Immature natural killer cell (primary cell): ENCODE results near the gene ELP1. TPM values are rescaled to one million over a fixed set of nuclear protein-coding genes. Genes with fewer than 3 reads are reported as not detected.
A peak's percentile ranks its signal among the peaks of the same experiment; 100 is the strongest.
"Not testable (repeated sequence)": the region's sequence is repeated elsewhere in the genome, so short reads cannot be mapped to it uniquely, and the experiment has no call there.

Experiments
- DNase-seq, 3 donors: peaks; one replicate each; pipeline ENCODE4 v3.0.0; 2022; ENCODE audit warnings: mixed read lengths in 1 of 3
- H3K27ac Mint-ChIP-seq, 6 donors: one replicate each; pipeline ENCODE4 v1.8.0; 2020; ENCODE audit warnings: mixed read lengths in 6 of 6, mild to moderate bottlenecking in 5 of 6, inconsistent platforms in 4 of 6, moderate library complexity in 3 of 6
- H3K27me3 Mint-ChIP-seq, 3 donors: one replicate each; pipeline ENCODE4 v1.8.0; 2020 to 2021; ENCODE audit warnings: low read depth in 3 of 3, mild to moderate bottlenecking in 3 of 3, mixed read lengths in 3 of 3, moderate library complexity in 3 of 3, inconsistent platforms in 1 of 3
- H3K36me3 Mint-ChIP-seq, 3 donors: one replicate each; pipeline ENCODE4 v1.8.0; 2020; ENCODE audit warnings: mixed read lengths in 3 of 3, inconsistent platforms in 2 of 3, mild to moderate bottlenecking in 2 of 3
- H3K4me1 Mint-ChIP-seq, 2 donors: one replicate each; pipeline ENCODE4 v1.8.0; 2020; ENCODE audit warnings: inconsistent platforms in 2 of 2, mild to moderate bottlenecking in 2 of 2, mixed read lengths in 2 of 2, moderate library complexity in 1 of 2
- H3K4me3 Mint-ChIP-seq, 5 donors: one replicate each; pipeline ENCODE4 v1.8.0; 2020; ENCODE audit warnings: mild to moderate bottlenecking in 5 of 5, mixed read lengths in 5 of 5, inconsistent platforms in 3 of 5, moderate library complexity in 3 of 5
- H3K9me3 Mint-ChIP-seq, 6 donors: one replicate each; pipeline ENCODE4 v1.8.0; 2020; ENCODE audit warnings: mild to moderate bottlenecking in 6 of 6, mixed read lengths in 6 of 6, inconsistent platforms in 4 of 6, moderate library complexity in 3 of 6
- polyA plus RNA-seq, 3 donors: library from polyadenylated mRNA; unstranded; fragments of 300-500 nt; fragmentation: Illumina TruSeq; gene quantifications; one replicate each; pipeline ENCODE4 v1.2.3, GENCODE V29; 2021

Gene ELP1
- polyA plus RNA-seq, 3 donors from 2014 or later = 9.2 to 18.8 (median 17.3) TPM

DNA sequence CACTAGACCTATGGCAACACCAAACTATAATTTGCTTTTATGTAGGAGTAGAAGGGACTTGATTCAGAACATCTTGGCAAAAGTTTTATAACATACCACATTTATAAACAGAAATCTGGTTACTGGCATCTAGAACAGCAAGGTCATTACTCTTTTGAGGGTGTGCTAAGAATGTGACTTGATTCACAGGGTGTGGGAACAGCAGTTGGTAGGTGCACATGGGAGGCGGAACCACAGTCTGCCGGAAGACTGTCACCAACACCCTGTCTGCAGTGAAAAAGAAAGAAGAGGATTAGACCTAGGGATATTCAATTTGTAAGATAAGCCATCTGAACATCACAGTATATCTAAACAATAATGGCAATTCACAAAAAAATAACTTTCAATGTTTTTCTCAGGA lies 23.0 kb downstream of the ELP1 start:
- DNase-seq = no peak
- Mint-ChIP-seq H3K36me3 (peaks cover 31 to 66% (median 39%) of the 10 kb centered on the region in 3 donors), H3K27ac (peak overlapping the region; percentile 43 to 92 (median 72)), H3K9me3 (no peaks in the 10 kb centered on the region), H3K4me3 (peak overlapping the region in 3 of 5 donors; percentile 8 to 55 (median 25)), H3K27me3 (peaks cover 0 to 2% (median 1%) of the 10 kb centered on the region in 3 donors), H3K4me1 (peaks cover 21 to 24% of the 10 kb centered on the region in 2 donors)

DNA sequence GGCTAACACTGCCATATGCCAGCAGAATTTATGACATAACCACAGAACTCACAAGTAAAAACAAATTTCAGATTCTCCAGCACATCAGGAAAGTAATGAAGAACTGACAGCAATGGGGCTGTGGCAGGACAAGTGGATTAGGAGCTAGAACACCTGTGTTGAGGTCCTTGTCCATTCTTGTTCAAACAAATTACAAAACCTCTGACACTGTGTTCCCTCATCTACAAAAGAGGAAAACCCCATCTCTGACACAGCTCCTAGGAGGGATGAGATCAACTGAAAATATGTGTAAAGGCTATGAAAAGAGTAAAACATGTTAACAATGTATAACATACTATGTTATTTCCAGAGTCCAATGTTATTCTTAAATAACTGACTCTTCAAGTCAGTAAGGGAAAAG lies 23.5 kb downstream of the ELP1 start:
- DNase-seq = no peak
- peaks cover 0 to 2% (median 1%) of the 10 kb centered on the region in 3 donors for H3K27me3 Mint-ChIP-seq
- peaks cover 21 to 24% of the 10 kb centered on the region in 2 donors for H3K4me1 Mint-ChIP-seq
- no peak overlapping the region for H3K4me3 Mint-ChIP-seq
- peaks cover 30 to 64% (median 39%) of the 10 kb centered on the region in 3 donors for H3K36me3 Mint-ChIP-seq
- H3K27ac Mint-ChIP-seq = peak overlapping the region in 4 of 6 donors; percentile 19 to 92 (median 55)
- no peaks in the 10 kb centered on the region for H3K9me3 Mint-ChIP-seq

DNA sequence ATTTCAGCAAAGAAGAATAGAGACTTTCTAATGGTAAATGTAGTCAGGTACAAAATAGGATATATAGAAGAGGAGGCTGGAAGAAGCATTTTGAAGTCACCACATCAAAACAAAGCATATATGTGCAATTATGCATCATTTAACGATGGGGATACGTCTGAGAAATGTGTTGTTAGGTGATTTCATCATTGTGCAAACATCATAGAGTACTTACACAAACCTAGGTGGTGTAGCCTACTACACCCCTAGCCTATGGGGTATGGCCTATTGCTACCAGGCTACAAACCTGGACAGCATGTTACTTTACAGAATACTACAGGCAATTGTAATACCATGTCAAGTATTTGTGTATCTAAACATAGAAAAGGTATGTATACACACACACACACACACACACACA lies 28.4 kb downstream of the ELP1 start:
- Mint-ChIP-seq H3K27ac (no peak overlapping the region), H3K4me3 (no peak overlapping the region), H3K4me1 (peaks cover 1 to 3% of the 10 kb centered on the region in 2 donors), H3K9me3 (no peaks in the 10 kb centered on the region), H3K36me3 (peaks cover 45 to 69% (median 45%) of the 10 kb centered on the region in 3 donors), H3K27me3 (peaks cover 0 to 2% (median 0%) of the 10 kb centered on the region in 3 donors)
- DNase-seq = no peak

DNA sequence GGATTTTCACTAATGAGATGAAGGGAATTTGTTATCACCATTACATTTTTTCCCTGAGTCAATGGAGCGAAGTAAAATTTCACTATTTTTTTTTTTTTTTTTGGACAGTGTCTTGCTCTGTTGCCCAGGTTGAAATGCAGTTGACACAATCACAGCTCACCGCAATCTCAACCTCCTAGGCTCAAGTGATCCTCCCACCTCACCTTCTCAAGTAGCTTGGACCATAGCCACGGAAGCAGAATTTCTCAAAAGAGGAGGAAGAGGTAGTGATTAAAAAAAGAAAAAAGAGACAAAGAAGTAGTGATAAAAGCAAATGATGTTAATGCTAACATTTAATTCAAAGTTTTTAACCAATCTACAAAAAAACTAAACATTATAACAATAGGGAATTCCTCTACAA lies 29.8 kb downstream of the ELP1 start:
- Mint-ChIP-seq H3K4me3 (no peak overlapping the region), H3K27me3 (peaks cover 0 to 3% (median 0%) of the 10 kb centered on the region in 3 donors), H3K36me3 (peaks cover 36 to 62% (median 40%) of the 10 kb centered on the region in 3 donors), H3K4me1 (no peaks in the 10 kb centered on the region), H3K9me3 (no peaks in the 10 kb centered on the region), H3K27ac (no peak overlapping the region)
- no peak for DNase-seq

DNA sequence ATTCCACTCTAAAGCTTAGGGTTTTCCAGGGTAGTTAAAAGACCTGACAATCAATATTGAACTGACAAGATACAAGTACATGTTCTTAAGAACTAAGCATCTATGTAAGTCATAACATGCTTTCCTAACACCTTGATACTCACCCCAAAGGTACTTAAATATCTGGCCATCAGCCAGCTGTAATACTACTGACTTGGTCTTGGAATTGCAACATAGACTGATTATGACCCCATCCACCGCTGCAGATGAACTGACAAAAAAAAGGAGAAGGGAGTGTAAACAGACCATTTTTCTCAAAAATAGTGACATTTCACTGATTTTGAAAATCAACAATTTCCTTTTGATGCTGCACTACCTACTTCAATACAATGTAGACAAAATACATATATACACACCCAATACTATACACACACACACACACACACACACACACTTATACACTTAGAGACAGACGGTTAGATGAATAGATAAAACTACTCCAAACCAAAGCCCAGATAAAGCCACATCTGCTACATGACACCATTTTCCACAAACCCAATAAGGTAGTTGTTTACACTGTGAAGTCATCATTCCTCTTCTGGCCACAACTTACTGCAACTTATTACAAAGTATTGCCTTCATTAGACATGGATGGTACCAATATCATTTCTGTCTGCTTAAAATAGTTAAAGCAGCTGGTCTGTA lies 30.4 kb downstream of the ELP1 start:
- Mint-ChIP-seq H3K27me3 (peaks cover 0 to 3% (median 0%) of the 10 kb centered on the region in 3 donors), H3K9me3 (no peaks in the 10 kb centered on the region), H3K36me3 (peaks cover 31 to 60% (median 35%) of the 10 kb centered on the region in 3 donors), H3K4me1 (no peaks in the 10 kb centered on the region), H3K4me3 (no peak overlapping the region), H3K27ac (peak overlapping the region in 1 of 6 donors; percentile 76)
- DNase-seq = no peak

DNA sequence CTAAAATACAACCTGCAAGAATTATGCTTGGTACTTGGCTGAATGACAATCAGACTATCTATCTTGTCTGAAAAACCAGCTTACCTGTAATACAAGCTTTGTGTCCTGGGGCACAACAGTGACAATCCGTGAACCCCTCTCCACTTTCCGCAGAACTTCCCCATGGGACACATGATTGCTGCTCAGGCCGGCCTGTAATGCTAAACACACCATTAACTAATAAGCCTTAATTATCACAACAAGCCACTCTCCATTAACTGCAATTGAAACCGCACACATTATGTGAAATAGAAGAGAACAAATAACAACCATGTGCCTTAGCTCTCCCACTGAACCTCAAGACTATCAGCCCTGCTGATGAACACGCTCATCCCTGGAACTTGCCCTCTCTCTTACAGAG lies 33.7 kb downstream of the ELP1 start:
- DNase-seq = no peak
- H3K27me3 Mint-ChIP-seq = peaks cover 0 to 5% (median 0%) of the 10 kb centered on the region in 3 donors
- no peak overlapping the region for H3K4me3 Mint-ChIP-seq
- H3K9me3 Mint-ChIP-seq = no peaks in the 10 kb centered on the region
- peaks cover 39 to 59% (median 49%) of the 10 kb centered on the region in 3 donors for H3K36me3 Mint-ChIP-seq
- H3K4me1 Mint-ChIP-seq = no peaks in the 10 kb centered on the region
- H3K27ac Mint-ChIP-seq = peak overlapping the region in 1 of 6 donors; percentile 9

DNA sequence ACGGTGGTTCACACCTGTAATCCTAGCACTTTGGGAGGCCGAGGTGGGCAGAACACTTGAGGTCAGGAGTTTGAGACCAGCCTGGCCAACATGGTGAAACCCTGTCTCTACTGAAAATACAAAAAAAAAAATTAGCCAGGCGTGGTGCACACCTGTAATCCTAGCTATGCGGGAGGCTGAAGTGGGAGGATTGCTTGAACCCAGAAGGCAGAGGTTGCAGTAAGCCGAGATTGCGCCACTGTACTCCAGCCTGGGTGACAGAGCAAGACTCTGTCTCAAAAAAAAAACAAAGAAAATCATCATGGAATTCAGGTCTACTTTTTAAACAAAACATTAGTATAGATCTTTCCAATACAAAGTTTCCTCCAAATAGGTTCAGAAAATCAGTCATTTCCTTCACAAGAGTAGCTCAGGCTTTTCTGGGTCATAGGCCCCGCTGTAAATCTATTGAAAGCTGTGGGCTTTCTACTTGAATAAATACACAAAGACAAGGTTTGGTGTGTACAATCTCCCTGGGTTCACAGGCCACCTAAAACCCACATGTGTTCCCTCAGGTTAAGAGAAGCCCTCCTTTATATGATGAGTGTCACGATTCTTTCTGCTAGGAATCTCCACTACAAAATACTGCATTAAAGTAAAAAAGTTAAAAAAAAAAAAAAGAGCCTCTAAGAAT lies 34.8 kb downstream of the ELP1 start:
- DNase-seq, H3K9me3 Mint-ChIP-seq, H3K27ac Mint-ChIP-seq, H3K4me1 Mint-ChIP-seq, H3K4me3 Mint-ChIP-seq, H3K27me3 Mint-ChIP-seq: not testable (repeated sequence)
- peaks cover 42 to 62% (median 47%) of the 10 kb centered on the region in 3 donors for H3K36me3 Mint-ChIP-seq

DNA sequence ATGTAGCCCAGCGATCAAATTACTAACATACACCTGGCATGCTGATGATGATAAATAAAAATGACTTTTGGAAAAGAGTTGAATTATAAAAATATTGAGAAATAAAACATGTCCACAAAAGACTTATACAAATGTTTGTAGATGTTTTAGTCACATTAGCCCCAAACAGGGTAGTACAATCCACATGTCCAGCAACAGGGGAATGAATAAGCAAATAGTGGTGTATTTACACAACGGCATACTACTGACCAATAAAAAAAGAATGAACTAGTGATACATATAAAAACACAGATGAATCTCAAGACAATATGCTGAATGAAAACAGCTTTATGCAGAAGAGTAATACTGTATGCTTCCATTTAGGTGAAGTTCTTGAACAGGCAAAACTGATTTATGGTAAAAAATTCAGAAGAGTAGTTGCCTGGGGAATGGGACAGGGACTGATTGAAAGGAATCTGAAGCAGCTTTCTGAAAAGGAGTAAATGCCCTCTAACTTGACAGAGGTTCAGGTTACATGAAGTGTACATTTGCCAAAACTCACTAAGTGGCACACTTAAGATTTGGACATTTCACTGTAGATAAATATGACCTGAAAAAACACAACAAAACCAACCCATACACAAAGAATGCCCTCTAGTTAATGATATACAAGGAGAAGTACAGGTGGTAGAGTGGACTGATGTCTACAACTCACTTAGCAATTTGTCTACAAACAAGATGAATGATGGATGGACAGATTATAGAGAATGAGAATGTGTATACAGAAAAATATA lies 36.4 kb downstream of the ELP1 start:
- H3K4me3 Mint-ChIP-seq = no peak overlapping the region
- peaks cover 38 to 65% (median 47%) of the 10 kb centered on the region in 3 donors for H3K36me3 Mint-ChIP-seq
- H3K27me3 Mint-ChIP-seq = peaks cover 0 to 5% (median 0%) of the 10 kb centered on the region in 3 donors
- DNase-seq = no peak
- H3K4me1 Mint-ChIP-seq = no peaks in the 10 kb centered on the region
- H3K27ac Mint-ChIP-seq = peak overlapping the region in 1 of 6 donors; percentile 48
- H3K9me3 Mint-ChIP-seq = no peaks in the 10 kb centered on the region

DNA sequence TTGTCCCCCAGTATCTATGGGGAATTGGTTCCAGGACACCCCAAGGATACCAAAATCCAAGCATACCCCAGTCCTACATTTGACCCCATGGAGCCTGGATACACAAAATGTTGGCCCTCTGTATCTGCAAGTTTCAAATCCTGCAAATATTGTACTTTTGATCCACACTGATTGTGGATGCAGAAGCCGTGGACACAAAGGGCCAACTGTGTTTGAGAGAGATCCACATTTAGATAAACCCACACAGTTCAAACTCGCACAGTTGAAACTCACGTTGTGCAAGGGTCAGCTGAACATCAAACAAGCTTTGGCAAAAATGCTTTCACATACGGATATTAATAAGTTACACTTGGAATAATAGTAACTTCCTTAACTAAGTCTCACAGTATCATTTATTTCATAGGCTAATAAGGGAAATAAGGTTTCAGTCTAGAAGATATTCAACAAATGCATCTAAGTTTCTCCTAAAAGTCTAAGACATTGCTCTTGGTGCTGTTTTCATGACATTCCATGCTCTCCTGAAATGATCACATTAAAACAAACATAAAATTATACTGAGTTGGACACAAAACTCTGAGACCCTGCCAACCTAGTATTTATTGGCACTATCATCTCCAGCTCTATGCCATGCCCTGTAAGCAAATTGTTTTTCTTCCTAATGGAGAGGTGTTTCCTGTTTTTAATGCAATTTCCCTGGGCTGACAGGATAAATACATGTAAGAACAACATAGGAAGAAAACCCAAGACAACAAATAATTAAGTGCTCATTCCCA lies 39.5 kb downstream of the ELP1 start:
- Mint-ChIP-seq H3K27ac (no peak overlapping the region), H3K27me3 (peaks cover 0 to 5% (median 0%) of the 10 kb centered on the region in 3 donors), H3K36me3 (peaks cover 45 to 81% (median 48%) of the 10 kb centered on the region in 3 donors), H3K4me1 (no peaks in the 10 kb centered on the region), H3K9me3 (no peaks in the 10 kb centered on the region), H3K4me3 (no peak overlapping the region)
- DNase-seq = no peak

DNA sequence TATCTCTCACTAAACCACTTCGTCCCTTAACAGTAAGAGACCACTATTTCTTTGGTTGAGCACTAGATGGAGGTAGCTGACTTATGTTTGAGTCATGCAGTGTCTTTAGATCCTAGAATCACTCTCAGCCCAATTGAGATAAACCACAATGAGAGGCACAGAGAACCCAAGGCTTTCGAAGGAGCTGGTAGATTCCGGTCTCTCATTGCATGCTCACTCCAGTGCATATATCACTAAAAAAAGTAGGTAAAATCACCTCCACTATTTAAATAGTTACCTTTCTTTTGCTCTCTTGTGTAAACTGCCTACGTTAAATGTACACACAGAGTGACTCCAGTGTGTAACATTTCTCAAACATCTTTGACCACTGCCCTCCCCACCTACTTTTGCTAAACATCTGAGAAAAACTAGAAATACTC lies 44.3 kb downstream of the ELP1 start:
- H3K4me3 Mint-ChIP-seq = no peak overlapping the region
- peaks cover 30 to 59% (median 36%) of the 10 kb centered on the region in 3 donors for H3K36me3 Mint-ChIP-seq
- H3K27ac Mint-ChIP-seq = no peak overlapping the region
- peaks cover 0 to 2% (median 0%) of the 10 kb centered on the region in 3 donors for H3K27me3 Mint-ChIP-seq
- no peaks in the 10 kb centered on the region for H3K9me3 Mint-ChIP-seq
- no peaks in the 10 kb centered on the region for H3K4me1 Mint-ChIP-seq
- no peak for DNase-seq

DNA sequence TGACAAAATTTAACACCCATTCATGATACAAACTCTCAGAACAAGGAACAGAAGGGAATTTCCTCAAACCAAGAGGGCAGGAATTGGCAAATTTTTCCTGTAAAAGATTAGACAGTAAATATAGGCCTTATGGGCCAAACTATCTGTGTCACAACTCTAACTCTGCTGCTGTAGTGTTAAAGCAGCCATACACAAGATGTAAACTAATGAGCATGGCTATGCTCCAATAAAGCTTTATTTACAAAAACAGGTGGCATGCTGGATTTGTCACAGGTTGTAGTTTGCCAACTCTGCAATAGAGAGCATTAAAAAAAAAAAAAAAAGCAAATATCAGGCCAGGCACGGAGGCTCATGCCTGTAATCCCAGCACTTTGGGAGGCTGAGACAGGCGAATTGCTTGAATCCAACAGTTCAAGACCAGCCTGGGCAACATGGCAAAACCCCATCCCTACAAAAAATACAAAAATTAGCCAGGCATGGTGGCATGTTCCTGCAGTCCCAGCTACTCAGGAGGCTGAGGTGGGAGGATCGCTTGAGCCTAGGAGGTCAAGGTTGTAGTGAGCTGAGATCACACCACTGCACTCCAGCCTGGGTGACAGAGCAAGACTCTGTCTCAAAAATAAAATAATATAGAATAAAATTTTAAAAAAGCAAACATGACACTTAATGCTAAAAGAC lies 47.2 kb downstream of the ELP1 start:
- not testable (repeated sequence) for H3K4me3 Mint-ChIP-seq, H3K4me1 Mint-ChIP-seq, H3K27me3 Mint-ChIP-seq, DNase-seq, H3K9me3 Mint-ChIP-seq
- Mint-ChIP-seq H3K27ac (peak overlapping the region in 3 of 6 donors; percentile 8 to 26 (median 22)), H3K36me3 (peaks cover 21 to 46% (median 25%) of the 10 kb centered on the region in 3 donors)

DNA sequence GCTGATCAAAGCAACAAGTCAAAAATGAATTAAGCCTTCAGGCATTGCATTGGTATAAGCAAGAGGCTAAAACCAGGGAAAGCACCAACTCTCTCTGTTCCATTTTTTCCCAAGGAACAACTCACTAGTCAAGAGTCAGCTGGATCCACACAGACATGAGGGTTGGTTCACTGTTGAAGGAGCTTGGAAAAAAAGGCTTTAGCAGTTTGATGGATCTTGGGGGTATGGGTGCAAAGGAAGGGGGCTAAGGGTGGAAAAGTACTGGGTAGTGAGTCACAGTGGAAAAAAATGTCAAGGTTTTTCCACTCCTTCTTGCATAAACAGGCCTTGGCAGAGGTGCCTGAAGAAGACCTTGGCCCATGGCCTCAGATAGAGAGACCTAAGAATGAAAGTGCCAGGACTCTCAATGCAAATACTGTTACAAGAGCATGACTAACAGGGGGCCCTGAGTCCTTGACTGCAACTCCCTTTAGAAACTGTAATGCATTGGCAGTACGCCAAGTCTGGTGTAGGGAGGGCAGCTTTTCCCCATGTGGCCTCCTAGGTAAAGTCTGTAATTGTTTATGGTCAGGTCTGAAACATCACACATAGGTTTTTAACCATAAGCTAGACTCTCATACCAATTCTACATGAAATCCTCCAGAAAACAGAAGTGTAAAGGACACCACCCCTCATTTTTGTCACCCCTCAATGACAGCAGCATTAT lies 48.1 kb downstream of the ELP1 start:
- H3K4me1 Mint-ChIP-seq = no peaks in the 10 kb centered on the region
- H3K27me3 Mint-ChIP-seq = peaks cover 0 to 2% (median 0%) of the 10 kb centered on the region in 3 donors
- no peak for DNase-seq
- peaks cover 19 to 38% (median 21%) of the 10 kb centered on the region in 3 donors for H3K36me3 Mint-ChIP-seq
- H3K27ac Mint-ChIP-seq = peak overlapping the region in 2 of 6 donors; percentile 4 to 22
- no peak overlapping the region for H3K4me3 Mint-ChIP-seq
- no peaks in the 10 kb centered on the region for H3K9me3 Mint-ChIP-seq
